ENCODE measurements around the gene SEC16A.

GRCh38 chr9:136467766-136468165 lies 15.1 kb downstream of the SEC16A start:
- TF ChIP-seq CTCF (IDR thresholded peaks at IDR 0.05) (no peak), POLR2A (IDR thresholded peaks at IDR 0.05) (no peak)
